GM10266 (cell line): ENCODE measurements around the gene SUV39H2.
A peak's percentile ranks its signal among the peaks of the same experiment; 100 is the strongest.

Source experiments
- DNase-seq: peaks from one replicate; pipeline ENCODE4 v3.0.0; 2012; ENCODE audit errors: extremely low spot score
- CTCF ChIP-seq: IDR thresholded peaks from 2 replicates; pipeline ENCODE4 v1.5.1; 2012; ENCODE audit warnings: mild to moderate bottlenecking, low read depth; ENCODE audit not compliant: control insufficient read depth, insufficient read depth; ENCODE audit errors: missing control alignments

Gene SUV39H2

DNA sequence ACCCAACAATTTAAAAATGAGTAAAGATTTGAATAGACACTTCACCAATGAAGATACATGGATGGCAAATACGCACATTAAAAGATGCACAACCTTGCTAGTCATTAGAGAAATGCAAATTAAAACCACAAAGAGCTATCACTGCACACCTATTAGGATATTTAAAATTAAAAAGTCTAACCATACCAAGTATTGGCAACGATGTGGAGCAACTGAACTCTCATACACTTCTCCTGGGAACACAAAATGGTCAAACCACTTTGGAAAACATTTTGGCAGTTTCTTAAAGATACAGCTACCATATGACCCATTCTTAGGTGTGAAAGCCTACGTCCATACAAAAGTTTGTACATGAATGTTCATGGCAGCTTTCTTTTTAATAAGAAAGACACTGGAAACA is 39.2 kb downstream of the SUV39H2 start:
- DNase-seq = no peak

GRCh38 chr10:14918964-14919363 is 40.3 kb downstream of the SUV39H2 start:
- no peak for DNase-seq

More for the DNA sequence above, 39.2 kb downstream of the SUV39H2 start:
- TF ChIP-seq CTCF = no peak

DNA sequence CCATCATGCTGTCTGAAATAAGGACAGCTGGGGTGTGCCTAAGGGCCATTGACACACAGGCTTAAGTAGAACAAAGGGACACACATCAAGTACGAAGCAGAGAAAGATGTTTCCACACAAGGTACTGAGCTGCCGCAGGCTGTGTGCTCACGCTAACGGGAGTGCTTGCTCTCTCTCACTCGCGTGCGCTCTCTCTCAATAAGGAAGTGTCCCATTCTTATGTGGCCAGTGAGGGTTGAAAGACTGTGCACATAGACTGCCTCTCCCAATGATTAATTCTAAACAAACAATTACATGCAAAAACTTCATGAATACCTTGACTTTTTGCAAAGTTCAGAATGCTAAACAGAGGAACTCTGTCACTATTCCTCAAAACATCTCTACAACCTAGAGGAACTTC is 45.3 kb downstream of the SUV39H2 start:
- no peak for TF ChIP-seq CTCF
- DNase-seq = no peak

More at GRCh38 chr10:14918964-14919363, 40.3 kb downstream of the SUV39H2 start:
- no peak for TF ChIP-seq CTCF

DNA sequence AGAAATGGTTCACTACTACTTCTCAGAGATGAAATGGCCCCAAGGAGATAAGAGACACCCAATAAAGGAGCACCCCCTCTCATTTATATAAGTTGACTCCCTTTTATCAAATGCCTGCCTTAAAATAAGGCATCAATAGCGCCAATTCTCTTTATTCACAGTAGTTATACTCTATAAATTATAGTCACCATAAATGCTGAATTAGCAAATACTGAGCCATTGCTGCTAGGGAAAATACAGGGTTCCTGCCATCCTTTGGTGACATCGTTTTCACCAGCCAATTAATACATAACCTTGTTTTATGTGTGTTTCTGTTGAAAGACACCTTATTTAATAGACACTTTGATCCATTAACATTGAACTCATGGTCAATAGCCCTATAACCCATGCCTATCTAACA is 46.6 kb downstream of the SUV39H2 start:
- no peak for TF ChIP-seq CTCF
- DNase-seq = no peak

DNA sequence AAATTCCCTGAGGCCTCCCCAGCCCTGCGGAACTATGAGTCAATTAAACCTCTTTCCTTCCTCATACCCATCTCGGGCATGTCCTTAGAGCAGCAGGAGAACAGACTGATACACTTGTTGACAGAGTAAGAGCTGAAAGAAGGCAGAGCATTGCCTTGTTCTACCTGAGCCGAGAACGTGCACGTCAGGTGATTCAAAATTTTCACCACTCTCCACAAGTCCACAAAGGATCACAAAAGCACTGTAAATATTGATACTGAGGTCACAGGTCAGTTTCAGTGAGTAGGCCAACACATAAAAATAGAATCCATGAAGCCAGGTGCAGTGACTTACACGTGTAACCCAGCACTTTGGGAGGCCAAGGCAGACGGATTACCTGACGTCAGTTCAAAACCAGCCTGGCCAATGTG is 47.4 kb downstream of the SUV39H2 start:
- no peak for TF ChIP-seq CTCF
- DNase-seq = no peak

DNA sequence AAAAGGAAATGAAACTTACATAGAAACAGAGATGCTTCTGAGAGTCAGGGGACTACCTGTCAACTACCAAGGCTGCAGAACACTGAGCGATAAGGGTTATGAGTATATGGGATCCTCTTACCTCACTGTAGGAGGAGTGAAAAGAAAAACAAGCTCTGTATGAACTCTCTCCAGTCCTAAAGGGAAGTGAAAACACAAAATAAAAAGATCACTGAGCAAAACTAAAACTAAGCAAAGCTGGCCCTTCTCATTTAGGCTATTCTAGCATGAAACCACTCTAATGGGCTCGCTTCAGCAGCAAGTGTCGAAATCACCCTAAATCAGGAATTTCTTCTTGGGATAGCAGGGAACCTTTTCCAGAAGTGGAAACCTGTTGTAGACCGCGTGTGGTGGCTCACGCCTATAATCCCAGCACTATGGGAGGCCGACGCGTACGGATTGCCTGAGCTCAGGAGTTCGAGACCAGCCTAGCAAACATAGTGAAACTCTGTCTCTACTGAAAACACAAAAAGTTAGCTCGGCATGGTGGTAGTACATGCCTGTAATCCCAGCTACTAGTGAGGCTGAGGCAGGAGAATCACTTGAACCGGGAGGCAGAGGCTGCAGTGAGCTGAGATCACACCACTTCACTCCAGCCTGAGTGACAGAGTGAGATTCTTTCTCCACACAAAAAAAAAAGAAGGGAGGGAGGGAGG is 48.2 kb downstream of the SUV39H2 start:
- DNase-seq = peak; percentile 75
- no peak for TF ChIP-seq CTCF

DNA sequence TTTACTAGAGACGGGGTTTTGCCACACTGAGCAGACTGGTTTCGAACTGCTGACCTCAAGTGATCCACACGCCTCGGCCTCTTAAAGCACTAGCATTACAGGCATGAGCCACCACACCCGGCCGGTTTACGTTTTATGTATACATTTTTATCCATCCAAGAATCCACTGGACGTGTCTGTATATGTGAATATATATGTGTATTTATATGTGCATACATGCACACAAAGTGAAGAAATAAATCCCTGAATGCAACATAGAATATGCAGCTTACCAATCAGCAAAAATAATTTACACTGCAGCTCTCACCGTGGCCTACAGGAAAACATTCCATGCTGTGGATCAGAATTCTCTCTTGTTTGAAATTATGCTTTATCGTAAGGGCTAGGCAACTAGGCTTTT is 51.9 kb downstream of the SUV39H2 start:
- no peak for TF ChIP-seq CTCF
- DNase-seq = no peak
